DOHH2 (cell line): Measurements from ENCODE around the gene G6PC3.
"Not testable (repeated sequence)": the region's sequence is repeated elsewhere in the genome, so short reads cannot be mapped to it uniquely, and the experiment has no call there.

Source experiments
- H3F3A ChIP-seq: fragments of 200-600 bp; sonication (generic), shearing (Covaris generic); 2 replicates; pipeline ENCODE4 v1.6.0; 2016; ENCODE audit warnings: antibody characterized with exemption, mild to moderate bottlenecking; ENCODE audit not compliant: control insufficient read depth, insufficient read depth
- H3K27ac ChIP-seq: fragments of 200-600 bp; sonication (generic); 2 replicates; pipeline ENCODE4 v1.5.1; 2014; ENCODE audit warnings: low read depth, mild to moderate bottlenecking, low read length, moderate library complexity
- H3K27me3 ChIP-seq: fragments of 200-600 bp; sonication (generic); 2 replicates; pipeline ENCODE4 v1.6.1; 2014; ENCODE audit warnings: mild to moderate bottlenecking, low read length, mixed read lengths; ENCODE audit not compliant: control insufficient read depth
- H3K36me3 ChIP-seq: fragments of 200-600 bp; sonication (generic); 2 replicates; pipeline ENCODE4 v1.6.1; 2014; ENCODE audit warnings: mild to moderate bottlenecking, low read length, moderate library complexity, mixed read lengths; ENCODE audit not compliant: control insufficient read depth
- H3K4me1 ChIP-seq: fragments of 200-600 bp; sonication (generic); 2 replicates; pipeline ENCODE4 v1.6.1; 2014; ENCODE audit warnings: mild to moderate bottlenecking, low read length, mixed read lengths; ENCODE audit not compliant: control insufficient read depth
- H3K4me2 ChIP-seq: fragments of 200-600 bp; sonication (generic); 2 replicates; pipeline ENCODE4 v1.6.0; 2014; ENCODE audit warnings: mild to moderate bottlenecking, low read length, moderate library complexity
- H3K4me3 ChIP-seq: fragments of 200-600 bp; sonication (generic); 2 replicates; pipeline ENCODE4 v1.5.1; 2014; ENCODE audit warnings: mild to moderate bottlenecking, low read length, mixed read lengths
- H3K79me2 ChIP-seq: fragments of 200-600 bp; sonication (generic); 2 replicates; pipeline ENCODE4 v1.6.1; 2014; ENCODE audit warnings: mild to moderate bottlenecking, low read length, mixed read lengths; ENCODE audit not compliant: control insufficient read depth
- H3K9me2 ChIP-seq: fragments of 200-600 bp; sonication (generic); replicated peaks from 2 replicates; pipeline ENCODE4 v1.6.1; 2014; ENCODE audit warnings: mild to moderate bottlenecking, low read length, mixed read lengths; ENCODE audit not compliant: control insufficient read depth
- H3K9me3 ChIP-seq: fragments of 200-600 bp; sonication (generic); 2 replicates; pipeline ENCODE4 v1.6.1; 2014; ENCODE audit warnings: antibody characterized with exemption, low read length, mixed read lengths; ENCODE audit not compliant: control insufficient read depth, insufficient read depth
- H4K20me1 ChIP-seq: fragments of 200-600 bp; sonication (generic); 2 replicates; pipeline ENCODE4 v1.6.0; 2014; ENCODE audit warnings: low read depth, mild to moderate bottlenecking, antibody characterized with exemption, low read length, moderate library complexity; ENCODE audit not compliant: control insufficient read depth, insufficient read depth
- CTCF ChIP-seq: fragments of 200-600 bp; sonication (generic); IDR thresholded peaks from one replicate; pipeline ENCODE4 v1.5.1; 2014; ENCODE audit warnings: antibody characterized with exemption, mild to moderate bottlenecking, low read depth, low read length; ENCODE audit not compliant: poor library complexity, severe bottlenecking
- EZH2phosphoT487 ChIP-seq: fragments of 200-600 bp; sonication (generic); IDR thresholded peaks from 2 replicates; pipeline ENCODE4 v1.6.1; 2017; ENCODE audit warnings: borderline replicate concordance, mild to moderate bottlenecking, antibody characterized with exemption, low read length, moderate library complexity, mixed read lengths

Gene G6PC3

GRCh38 chr17:44029736-44030135 lies 40.8 kb upstream of the G6PC3 start:
- no peaks in the 10 kb centered on the region for H3K79me2 ChIP-seq
- H3K4me1 ChIP-seq, result peaks cover 8% of the 10 kb centered on the region
- H3K9me2 ChIP-seq, result no peaks in the 10 kb centered on the region
- no peak overlapping the region for H3K27ac ChIP-seq
- TF ChIP-seq EZH2phosphoT487, result no peak
- TF ChIP-seq CTCF, result no peak
- H4K20me1 ChIP-seq, result 0 out of 2 replicates have a peak, but pooled peaks cover 2% of the 10 kb centered on the region
- no peak overlapping the region for H3K4me2 ChIP-seq
- H3K36me3 ChIP-seq, result peaks cover 38% of the 10 kb centered on the region
- peaks cover 6% of the 10 kb centered on the region; the same call in 1 of the 2 replicates for H3F3A ChIP-seq
- no peak overlapping the region for H3K4me3 ChIP-seq
- no peaks in the 10 kb centered on the region for H3K9me3 ChIP-seq
- no peaks in the 10 kb centered on the region for H3K27me3 ChIP-seq

- no peaks in the 10 kb centered on the region for H3K9me3 ChIP-seq
- no peak overlapping the region for H3K27ac ChIP-seq
- H3K27me3 ChIP-seq, result no peaks in the 10 kb centered on the region
- 0 out of 2 replicates have a peak, but pooled peaks cover 2% of the 10 kb centered on the region for H4K20me1 ChIP-seq
- H3K4me3 ChIP-seq, result no peak overlapping the region
- TF ChIP-seq EZH2phosphoT487 (no peak), CTCF (no peak)
- H3F3A ChIP-seq, result peaks cover 6% of the 10 kb centered on the region; the same call in 1 of the 2 replicates
- H3K36me3 ChIP-seq, result peaks cover 38% of the 10 kb centered on the region
- no peaks in the 10 kb centered on the region for H3K79me2 ChIP-seq
- H3K9me2 ChIP-seq, result no peaks in the 10 kb centered on the region
- peaks cover 8% of the 10 kb centered on the region for H3K4me1 ChIP-seq
- no peak overlapping the region for H3K4me2 ChIP-seq
These were observed 40.1 kb upstream of the G6PC3 start for GRCh38 chr17:44030482-44030881.

DNA sequence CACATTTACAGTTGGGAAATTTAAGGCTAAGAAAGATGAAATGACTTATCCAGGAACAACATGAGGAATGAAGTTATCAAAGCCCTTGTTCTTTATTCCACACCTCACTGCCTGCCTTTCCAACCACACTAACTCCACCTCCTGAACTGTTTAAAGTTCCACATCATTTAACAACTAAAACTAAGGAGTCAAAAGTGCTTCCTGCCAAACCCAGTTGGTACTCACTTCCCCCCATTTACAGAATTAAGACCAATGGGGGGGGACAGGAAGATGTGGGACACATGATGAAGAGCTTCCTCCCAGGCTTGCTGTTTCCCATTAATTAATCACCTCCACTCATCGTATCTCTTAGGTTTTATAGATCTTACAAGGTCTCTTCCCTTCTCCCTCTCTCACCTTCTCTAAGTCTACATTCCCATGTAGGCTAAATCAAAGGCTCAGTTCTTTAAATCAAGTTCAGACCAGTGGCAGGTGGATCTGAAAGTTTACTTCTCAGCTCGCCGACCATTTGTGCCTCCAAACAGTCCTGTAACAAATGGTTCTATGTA lies 36.6 kb upstream of the G6PC3 start:
- Histone ChIP-seq H3K27ac (peak overlapping the region; percentile 5; the same call in 1 of the 2 replicates), H3K4me2 (peak overlapping the region; percentile 1; the same call in 1 of the 2 replicates), H3K27me3 (no peaks in the 10 kb centered on the region), H3K36me3 (peaks cover 67% of the 10 kb centered on the region), H3K79me2 (0 out of 2 replicates have a peak, but pooled peaks cover 2% of the 10 kb centered on the region), H3K4me1 (peaks cover 8% of the 10 kb centered on the region), H3K9me3 (no peaks in the 10 kb centered on the region), H3K4me3 (no peak overlapping the region), H4K20me1 (0 out of 2 replicates have a peak, but pooled peaks cover 2% of the 10 kb centered on the region), H3K9me2 (no peaks in the 10 kb centered on the region), H3F3A (peaks cover 6% of the 10 kb centered on the region; the same call in 1 of the 2 replicates)
- no peak for TF ChIP-seq EZH2phosphoT487
- TF ChIP-seq CTCF, result no peak

GRCh38 chr17:44034688-44035087 lies 35.8 kb upstream of the G6PC3 start:
- not testable (repeated sequence) for H3K4me3 ChIP-seq, H3K4me1 ChIP-seq, H3K9me3 ChIP-seq, H3F3A ChIP-seq, H3K79me2 ChIP-seq, H3K9me2 ChIP-seq, H3K4me2 ChIP-seq, H3K27ac ChIP-seq, H3K27me3 ChIP-seq, H4K20me1 ChIP-seq
- peaks cover 66% of the 10 kb centered on the region for H3K36me3 ChIP-seq
